Midbrain (tissue), 1 donor: ENCODE results near the gene ADGRA1.
"Not testable (repeated sequence)": the region's sequence is repeated elsewhere in the genome, so short reads cannot be mapped to it uniquely, and the experiment has no call there.

Source experiments
- DNase-seq: peaks from one replicate; lab custom pipeline; 2025; lab: John Stamatoyannopoulos, UW

ADGRA1 gene

DNA sequence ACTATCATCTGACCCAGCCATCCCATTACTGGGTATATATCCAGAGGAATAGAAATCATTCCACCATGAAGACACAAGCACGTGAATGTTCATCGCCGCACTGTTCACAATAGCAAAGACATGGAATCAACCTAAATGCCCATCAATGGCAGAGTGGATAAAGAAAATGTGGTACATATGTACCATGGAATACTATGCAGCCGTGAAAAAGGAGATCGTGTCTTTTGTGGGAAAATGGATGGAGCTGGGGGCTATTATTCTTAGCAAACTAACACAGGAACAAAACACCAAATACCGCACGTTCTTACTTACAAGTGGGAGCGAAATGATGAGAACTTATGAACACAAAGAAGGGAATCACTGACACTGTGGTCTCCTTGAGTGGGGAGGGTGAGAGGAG, 62.5 kb downstream of the ADGRA1 start:
- DNase-seq: no peak

DNA sequence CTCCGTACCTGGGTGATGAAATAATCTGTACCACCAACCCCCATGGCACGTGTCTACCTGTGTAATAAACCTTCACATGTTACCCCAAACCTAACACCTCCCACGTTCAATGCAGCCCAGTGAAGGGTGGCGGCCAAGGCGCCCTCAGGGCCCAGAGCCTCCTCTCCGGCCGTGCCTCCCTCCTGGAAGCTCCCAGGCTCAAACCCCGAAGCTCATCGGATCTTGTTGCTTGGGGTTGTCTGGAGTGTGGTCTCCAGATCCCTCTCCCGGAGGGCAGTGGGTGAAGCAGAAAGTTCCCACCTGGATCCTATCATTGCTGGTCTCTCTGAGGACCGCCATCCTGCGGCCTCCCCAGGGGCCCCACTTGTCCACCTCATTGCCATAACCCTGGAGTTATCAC, 62.9 kb downstream of the ADGRA1 start:
- no peak for DNase-seq

- not testable (repeated sequence) for DNase-seq
These were observed 63.3 kb downstream of the ADGRA1 start for GRCh38 chr10:133151071-133151470.

GRCh38 chr10:133151543-133151972, 63.8 kb downstream of the ADGRA1 start:
- DNase-seq: no peak

DNA sequence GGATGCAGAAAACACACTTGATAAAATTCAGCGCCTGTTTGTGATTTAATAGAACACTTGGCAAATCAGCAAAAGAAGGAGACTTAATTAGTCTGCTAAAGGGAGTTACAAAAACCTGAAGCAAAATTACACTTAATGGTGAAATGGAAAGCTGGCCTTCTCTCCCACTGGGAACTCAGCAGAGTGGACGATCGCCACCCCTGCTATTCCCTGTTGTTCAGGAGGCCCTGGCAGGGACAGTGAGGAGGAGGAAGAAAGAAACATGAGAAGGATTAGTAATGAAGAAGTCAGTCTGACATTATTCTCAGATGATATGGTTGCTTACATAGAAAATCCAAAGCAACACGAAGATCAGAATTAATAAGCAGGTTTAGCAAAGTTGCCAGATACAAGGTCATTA, 66.7 kb downstream of the ADGRA1 start:
- no peak for DNase-seq

- no peak for DNase-seq
These were observed 67.5 kb downstream of the ADGRA1 start for GRCh38 chr10:133154996-133155778.

DNA sequence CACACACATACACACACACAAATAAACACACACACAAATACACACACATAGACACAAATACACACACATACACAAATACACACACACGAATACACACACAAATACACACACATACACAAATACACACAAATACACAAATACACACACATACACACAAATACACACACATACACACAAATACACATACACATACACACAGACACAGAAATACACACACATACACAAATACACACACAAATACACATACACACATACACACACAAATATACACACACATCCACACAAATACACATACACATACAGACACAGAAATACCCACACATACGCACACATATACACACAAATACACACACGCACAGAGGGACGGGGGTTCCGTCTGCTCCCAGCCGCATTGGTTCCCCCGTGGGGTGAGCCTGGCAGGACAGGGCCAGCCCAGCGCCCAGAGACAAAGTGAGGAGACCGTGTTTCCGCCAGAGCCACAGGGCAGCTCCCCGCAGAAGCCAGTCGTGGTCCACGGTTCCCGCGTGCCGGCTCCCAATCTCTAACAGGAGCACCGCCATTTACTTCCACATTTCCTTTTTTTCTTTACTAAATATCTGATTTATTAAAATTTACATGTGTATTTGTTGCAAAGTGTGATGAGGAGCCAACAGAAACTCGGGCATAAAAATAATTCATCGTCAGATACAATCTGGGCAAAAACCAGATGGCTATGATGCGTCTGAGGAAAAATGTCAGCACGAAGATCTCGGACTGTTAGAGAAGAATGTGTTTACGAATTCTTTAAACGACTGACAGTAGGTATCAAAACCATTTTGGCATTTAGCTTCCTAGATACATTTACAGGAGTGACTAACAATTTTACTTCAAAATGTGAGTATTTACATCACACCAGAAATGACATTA, 69.2 kb downstream of the ADGRA1 start:
- DNase-seq: no peak

GRCh38 chr10:133157662-133158436, 70.1 kb downstream of the ADGRA1 start:
- DNase-seq: no peak

GRCh38 chr10:133158437-133158755, 70.7 kb downstream of the ADGRA1 start:
- no peak for DNase-seq

DNA sequence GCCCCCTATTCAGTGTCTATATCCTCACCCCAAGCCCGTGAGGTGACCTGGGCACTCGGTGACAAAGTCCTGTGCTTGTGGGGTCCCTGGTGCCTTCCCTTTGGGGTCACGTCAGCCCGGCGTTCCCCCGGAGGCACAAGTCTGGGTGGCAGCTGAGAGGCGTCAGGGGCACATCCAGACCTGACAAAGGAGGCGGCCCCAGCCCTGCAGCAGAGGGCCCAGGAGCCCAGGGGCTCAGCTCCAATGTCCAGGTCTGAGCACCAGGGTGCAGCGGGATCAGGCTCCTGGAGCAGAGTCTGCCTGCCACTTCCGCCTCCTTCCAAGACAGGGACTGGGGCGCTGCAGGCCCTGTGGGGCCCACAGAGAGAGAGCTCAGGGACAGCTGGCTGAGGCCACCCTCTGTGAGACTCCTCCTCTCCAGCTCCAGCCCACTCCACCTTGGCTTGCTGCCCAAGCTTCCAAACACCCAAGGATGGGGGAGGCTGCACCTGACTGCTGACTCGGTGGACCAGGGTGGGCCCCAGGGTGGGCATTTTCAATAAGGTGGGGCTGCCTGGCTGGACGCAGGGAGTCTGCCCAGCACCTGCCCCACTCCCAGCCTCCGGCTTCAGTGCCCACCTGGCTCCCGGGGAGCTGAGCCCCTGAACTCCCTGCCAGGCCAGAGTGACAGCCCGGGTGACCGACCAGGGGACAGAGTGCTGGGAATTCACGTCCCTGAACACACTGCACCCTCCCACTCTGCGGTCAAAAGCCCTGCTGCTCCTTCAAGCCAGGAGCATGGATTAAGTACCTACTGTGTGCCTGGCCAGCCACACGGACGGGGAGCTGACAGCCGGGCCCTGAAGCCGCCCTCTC, 71.3 kb downstream of the ADGRA1 start:
- DNase-seq: no peak

DNA sequence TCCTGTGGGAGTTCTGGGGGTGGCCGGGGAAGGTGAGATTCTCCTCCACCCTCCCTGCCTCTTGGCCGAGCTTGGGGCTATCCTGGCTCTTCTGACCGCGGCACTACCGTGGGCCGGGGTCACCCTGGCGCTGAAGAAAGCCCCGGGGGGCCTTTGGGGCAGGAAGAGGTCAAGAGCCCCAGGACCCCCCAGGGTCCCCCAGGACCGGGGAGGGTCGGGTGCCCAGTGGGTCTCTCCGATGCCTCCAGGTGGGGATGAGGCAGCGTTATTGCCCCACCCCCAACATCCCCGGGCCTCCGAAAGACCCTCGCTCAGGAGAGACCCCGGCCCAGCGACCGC, 71.9 kb downstream of the ADGRA1 start:
- DNase-seq: no peak

DNA sequence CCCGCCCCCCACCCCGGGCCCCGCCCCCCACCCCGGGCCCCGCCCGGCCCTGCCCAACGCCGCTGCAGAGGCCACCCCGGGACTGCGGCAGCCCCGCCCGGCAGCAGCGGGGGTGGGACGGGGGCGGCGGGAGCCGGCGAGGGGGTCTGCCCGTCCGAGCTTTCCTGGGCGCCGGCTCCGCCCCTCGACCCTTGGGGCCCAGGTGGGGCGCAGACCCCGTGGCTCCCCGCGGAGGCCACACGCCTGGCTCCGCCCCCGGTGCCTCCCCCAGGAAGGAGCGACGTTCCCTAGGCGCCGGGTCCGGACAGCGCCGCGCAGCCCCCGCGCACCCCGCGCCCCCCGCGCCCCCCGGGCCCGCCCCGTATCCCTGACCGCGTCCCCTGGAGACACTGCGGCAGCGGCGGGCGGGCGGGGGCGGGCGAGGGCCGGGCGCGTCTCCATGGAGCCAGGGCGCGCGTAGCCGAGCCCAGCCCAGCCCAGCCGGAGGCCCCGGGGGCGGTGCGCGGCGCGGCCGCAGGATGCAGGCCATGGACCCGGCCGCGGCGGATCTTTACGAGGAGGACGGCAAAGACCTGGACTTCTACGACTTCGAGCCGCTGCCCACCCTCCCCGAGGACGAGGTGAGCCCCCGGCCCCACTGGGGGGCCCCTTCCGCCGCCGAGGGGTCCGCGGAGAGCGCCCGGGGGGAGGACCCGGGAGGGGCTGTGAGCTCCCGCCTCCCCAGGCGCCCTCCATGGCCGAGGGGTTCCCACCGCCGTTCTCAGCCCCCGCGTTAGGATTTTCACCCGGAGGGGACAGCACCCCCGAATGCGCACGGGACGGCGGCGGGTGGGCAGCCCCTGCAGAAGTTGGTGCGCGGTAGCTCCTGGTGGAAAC, 72.5 kb downstream of the ADGRA1 start, which contains the start of gene KNDC1:
Gene KNDC1 (plus strand): TSS at position 270 of the 876 bp plus-strand sequence. CDS start 249 bp downstream, at position 519.
- peak; percentile 34 for DNase-seq

GRCh38 chr10:133160826-133161471, 73.2 kb downstream of the ADGRA1 start:
- DNase-seq: no peak

DNA sequence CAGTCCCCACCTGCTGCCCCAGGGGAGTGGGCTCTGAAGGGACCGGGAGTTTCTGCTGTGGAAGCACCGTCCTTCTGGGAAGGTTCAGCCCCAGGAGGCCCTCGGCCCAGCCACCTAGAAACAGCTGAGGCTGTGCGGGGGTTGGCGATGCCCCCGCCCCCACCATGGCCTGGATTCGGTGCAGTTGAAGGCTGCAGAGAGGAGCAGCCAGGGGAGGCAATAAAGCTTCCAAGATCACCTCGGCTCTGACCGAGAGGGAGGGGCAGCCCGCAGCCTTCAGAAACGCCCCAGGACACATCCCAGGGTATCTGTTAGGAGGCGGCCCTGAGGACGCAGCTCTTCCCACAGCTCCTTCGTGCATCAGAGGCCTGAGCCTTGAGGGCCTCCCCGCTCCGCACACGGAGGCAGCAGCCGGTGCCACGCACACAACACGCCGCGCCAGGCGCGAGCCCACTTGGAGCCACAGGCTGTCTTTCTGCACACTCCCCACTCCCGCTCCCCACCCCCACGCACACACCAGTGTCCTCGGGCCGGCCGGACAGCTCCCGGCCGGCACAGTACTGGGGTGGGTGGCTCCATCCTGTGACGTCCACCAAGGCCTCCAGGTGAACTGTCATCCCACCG, 73.9 kb downstream of the ADGRA1 start:
- DNase-seq: no peak

DNA sequence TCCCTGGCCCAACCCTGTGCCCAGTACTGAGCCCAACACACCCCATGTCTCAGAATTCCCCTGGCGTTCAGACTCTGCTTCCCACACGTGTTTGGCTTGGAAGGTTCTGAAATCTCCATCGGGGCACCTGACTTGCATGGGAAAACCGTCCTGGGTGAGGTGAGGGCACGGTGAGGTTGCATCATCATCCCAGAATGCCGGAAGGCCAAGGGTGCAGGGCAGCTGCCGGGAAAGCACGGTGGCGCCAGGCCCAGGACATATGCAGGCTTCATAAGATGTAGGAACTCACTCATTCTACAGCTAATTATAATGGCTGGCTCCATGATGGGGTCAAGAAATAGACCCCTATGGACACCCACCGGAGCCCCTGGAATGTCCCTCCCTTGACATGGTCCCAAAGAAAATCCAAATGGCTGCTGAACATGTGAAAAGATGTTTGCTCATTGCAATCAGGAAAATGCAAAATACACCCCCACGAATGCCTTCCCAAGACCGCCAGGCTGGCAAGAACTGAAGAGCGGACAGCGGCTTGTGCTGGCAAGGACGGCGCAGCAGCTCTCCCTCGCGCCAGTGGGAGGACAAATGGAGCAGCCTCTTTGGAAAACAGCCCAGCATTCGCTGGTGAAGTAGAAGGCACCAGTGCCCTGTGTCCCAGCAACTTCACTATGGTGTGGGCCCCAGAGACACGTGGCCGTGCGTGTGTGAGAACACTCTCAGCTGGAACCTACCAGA, 74.6 kb downstream of the ADGRA1 start:
- DNase-seq: peak; percentile 74

DNA sequence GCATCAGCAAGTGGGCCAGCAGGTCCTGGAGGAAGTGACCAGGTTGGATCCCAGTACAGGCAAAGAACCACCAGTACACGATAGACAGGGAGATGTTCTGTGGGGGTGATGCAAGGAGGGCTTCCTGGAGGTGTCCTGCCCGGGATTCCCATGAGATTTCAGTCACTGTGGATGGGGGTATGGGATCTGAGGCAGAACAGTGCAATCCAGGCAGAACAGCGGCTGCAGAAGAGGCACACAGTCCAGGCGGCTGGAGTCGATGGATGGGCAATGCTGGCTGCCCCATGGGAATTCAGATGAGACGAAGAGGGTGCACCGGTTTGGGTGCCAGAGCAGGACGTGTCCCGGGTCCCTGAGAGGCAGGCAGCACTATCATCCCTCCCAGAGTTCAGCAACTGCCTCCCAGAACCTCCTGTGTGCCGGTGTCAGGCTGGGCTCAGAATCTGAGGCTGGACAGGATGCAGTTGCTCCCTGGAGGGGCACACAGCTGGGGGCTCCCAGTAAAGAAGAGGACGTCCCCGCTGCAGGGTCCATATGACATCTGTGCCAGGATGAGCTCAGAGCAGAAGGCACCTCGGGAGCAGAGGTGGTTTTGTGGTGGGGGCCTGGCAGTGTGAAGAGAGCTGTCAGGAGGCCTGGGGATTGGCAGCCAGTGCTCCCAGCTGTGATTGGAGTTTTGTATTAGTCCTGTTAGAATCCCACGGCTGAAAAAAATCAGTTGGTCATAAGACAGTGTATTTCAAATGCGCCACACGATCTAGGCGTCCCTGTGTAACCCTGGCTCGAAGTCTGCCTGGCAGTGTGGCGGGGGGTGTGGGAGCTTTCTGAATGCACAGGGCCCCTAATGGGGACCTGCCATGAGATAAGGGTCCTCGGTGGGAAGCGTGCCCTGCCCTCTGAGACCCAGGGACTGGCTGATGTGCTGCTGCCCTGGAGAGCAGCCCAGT, 75.5 kb downstream of the ADGRA1 start:
- DNase-seq: peak; percentile 53
